GM12878 (cell line): Measurements from ENCODE around the gene LDLRAP1. TPM values are rescaled to one million over a fixed set of nuclear protein-coding genes. Genes with fewer than 3 reads are reported as not detected.

Source experiments
- ATAC-seq: fragments of 200-7000 bp; cut with Tn5 transposase; 3 replicates; pipeline ENCODE4 v1.9.1; 2020; ENCODE audit warnings: mild to moderate bottlenecking, moderate library complexity
- BruUV-seq: library from RNA; stranded (reverse); fragments of 400-500 nt; replicated peaks from 2 replicates; lab custom pipeline; 2021; lab: Mats Ljungman, UMichigan
- CTCF ChIA-PET: fragments of 300-600 bp; sonication (Branson Sonifier 250); formaldehyde crosslinking; extraction: SDS; loops from one replicate; lab custom pipeline; 2021; ENCODE audit warnings: inconsistent platforms; lab: Yijun Ruan, JAX
- POLR2A ChIA-PET: fragments of 350-600 bp; formaldehyde crosslinking; extraction: SDS; loops from one replicate; lab custom pipeline; 2021; ENCODE audit warnings: inconsistent platforms; lab: Charles Lee
- RAD21 ChIA-PET: fragments of 300-600 bp; sonication (Branson Sonifier 250); formaldehyde crosslinking; loops from one replicate; lab custom pipeline; 2023; ENCODE audit warnings: antibody characterized with exemption; ENCODE audit not compliant: unreplicated experiment; lab: Charles Lee
- SMC1A ChIA-PET: fragments of 300-600 bp; sonication (Branson Sonifier 250); formaldehyde crosslinking; loops from one replicate; lab custom pipeline; 2023; ENCODE audit not compliant: unreplicated experiment, uncharacterized antibody; lab: Charles Lee
- DNase-seq: peaks from one replicate; pipeline ENCODE4 v3.0.0-alpha.2; 2011; ENCODE audit warnings: low read depth, low spot score
- FAIRE-seq: peaks from 3 replicates; lab custom pipeline; 2011; peaks lifted over from hg19 to GRCh38; lab: Jason Lieb, UNC
- H2AFZ ChIP-seq: 2 replicates; pipeline ENCODE4 v1.6.0; 2011; ENCODE audit warnings: low read depth, low read length, control low read depth; ENCODE audit not compliant: control insufficient read depth
- H3K27ac ChIP-seq: 2 replicates; pipeline ENCODE4 v1.5.1; 2011; ENCODE audit warnings: control low read depth; ENCODE audit not compliant: control insufficient read depth, insufficient read depth
- H3K27me3 ChIP-seq, 2 experiments: replicated peaks in 1 of 2; 2 replicates each; pipeline versions ENCODE4 v1.6.0 to v1.6.1; 2011; ENCODE audit warnings: low read length in 1 of 2; ENCODE audit not compliant: control insufficient read depth in 2 of 2, insufficient read depth in 2 of 2
- H3K36me3 ChIP-seq, 2 experiments: 2 replicates each; pipeline ENCODE4 v1.5.1; 2011; ENCODE audit warnings: low read length in 1 of 2; ENCODE audit not compliant: control insufficient read depth in 2 of 2, insufficient read depth in 2 of 2
- H3K4me1 ChIP-seq: 2 replicates; pipeline ENCODE4 v1.6.1; 2011; ENCODE audit warnings: mild to moderate bottlenecking, low read length, moderate library complexity, mixed read lengths; ENCODE audit not compliant: control insufficient read depth, insufficient read depth
- H3K4me2 ChIP-seq: 2 replicates; pipeline ENCODE4 v1.6.0; 2011; ENCODE audit warnings: control low read depth; ENCODE audit not compliant: control insufficient read depth, insufficient read depth
- H3K4me3 ChIP-seq: fragments of 200-600 bp; sonication (generic); 2 replicates; pipeline ENCODE4 v1.5.1; 2016
- H3K79me2 ChIP-seq: 2 replicates; pipeline ENCODE4 v1.6.0; 2011; ENCODE audit warnings: low read length; ENCODE audit not compliant: control insufficient read depth, insufficient read depth
- H3K9ac ChIP-seq: 2 replicates; pipeline ENCODE4 v1.8.0; 2011; ENCODE audit warnings: low read length, control low read depth, mixed read lengths; ENCODE audit not compliant: control insufficient read depth, insufficient read depth
- H3K9me3 ChIP-seq: replicated peaks from 3 replicates; pipeline ENCODE4 v1.5.1; 2011; ENCODE audit warnings: mild to moderate bottlenecking, low read length; ENCODE audit not compliant: control insufficient read depth, insufficient read depth
- H4K20me1 ChIP-seq: 2 replicates; pipeline ENCODE4 v1.6.0; 2011; ENCODE audit not compliant: control insufficient read depth, insufficient read depth
- ASH2L ChIP-seq: fragments of 300-600, 200-600 bp; sonication (generic); IDR thresholded peaks from 2 replicates; pipeline ENCODE4 v1.6.1; 2017; ENCODE audit warnings: low read depth, mild to moderate bottlenecking, borderline replicate concordance
- BCL11A ChIP-seq: IDR thresholded peaks from 2 replicates; pipeline ENCODE4 v1.6.1; 2011; ENCODE audit warnings: low read depth, low read length
- BRCA1 ChIP-seq: IDR thresholded peaks from 2 replicates; pipeline ENCODE4 v1.6.1; 2011; ENCODE audit warnings: low read depth, low read length, improper control_type of control experiment
- CHD2 ChIP-seq: IDR thresholded peaks from 2 replicates; pipeline ENCODE4 v1.6.1; 2011; ENCODE audit warnings: low read depth, low read length, improper control_type of control experiment, borderline replicate concordance
- EGR1 ChIP-seq, 2 experiments: IDR thresholded peaks; 1 replicate in 1 of 2; 2 replicates in 1 of 2; pipeline ENCODE4 v1.6.1; 2011 to 2012; ENCODE audit warnings: low read depth in 2 of 2, low read length in 2 of 2, borderline replicate concordance in 1 of 2, mild to moderate bottlenecking in 1 of 2, moderate library complexity in 1 of 2
- FOXK2 ChIP-seq: fragments of 450-650 bp; IDR thresholded peaks from 2 replicates; pipeline ENCODE4 v1.6.1; 2017; ENCODE audit warnings: mild to moderate bottlenecking, moderate library complexity
- HDAC2 ChIP-seq: fragments of 200-600 bp; sonication (generic); IDR thresholded peaks from 2 replicates; pipeline ENCODE4 v1.6.1; 2017
- HDGF ChIP-seq: fragments of 450-650 bp; IDR thresholded peaks from 2 replicates; pipeline ENCODE4 v1.6.1; 2016; ENCODE audit warnings: antibody characterized with exemption
- IKZF1 ChIP-seq: fragments of 450-650 bp; conservative IDR thresholded peaks from 2 replicates; pipeline ENCODE4 v1.6.1; 2017; ENCODE audit warnings: antibody characterized with exemption, mild to moderate bottlenecking
- MEF2A ChIP-seq: IDR thresholded peaks from 2 replicates; pipeline ENCODE4 v1.6.1; 2011; ENCODE audit warnings: low read depth, mild to moderate bottlenecking, low read length, moderate library complexity; ENCODE audit not compliant: insufficient read depth
- NFYA ChIP-seq: IDR thresholded peaks from 2 replicates; pipeline ENCODE4 v1.6.1; 2011; ENCODE audit warnings: low read depth, mild to moderate bottlenecking, low read length, improper control_type of control experiment, borderline replicate concordance
- NR2C1 ChIP-seq: fragments of 450-650 bp; IDR thresholded peaks from 2 replicates; pipeline ENCODE4 v1.6.1; 2017; ENCODE audit warnings: antibody characterized with exemption, mild to moderate bottlenecking, moderate library complexity
- POLR2A ChIP-seq: IDR thresholded peaks from 2 replicates; pipeline ENCODE4 v1.6.1; 2011; ENCODE audit warnings: low read depth, mild to moderate bottlenecking, low read length
- RBBP5 ChIP-seq: fragments of 200-600 bp; sonication (generic); conservative IDR thresholded peaks from 2 replicates; pipeline ENCODE4 v1.6.1; 2016
- RFX5 ChIP-seq: IDR thresholded peaks from 2 replicates; pipeline ENCODE4 v1.6.1; 2011; ENCODE audit warnings: low read depth, low read length, improper control_type of control experiment
- RUNX3 ChIP-seq: IDR thresholded peaks from 2 replicates; pipeline ENCODE4 v1.6.1; 2012; ENCODE audit warnings: low read length, inconsistent platforms
- SIN3A ChIP-seq: IDR thresholded peaks from 2 replicates; pipeline ENCODE4 v1.6.1; 2012; ENCODE audit warnings: low read depth, low read length, improper control_type of control experiment
- SMAD1 ChIP-seq: fragments of 450-650 bp; IDR thresholded peaks from 2 replicates; pipeline ENCODE4 v1.6.1; 2018; ENCODE audit warnings: mild to moderate bottlenecking, low read depth; ENCODE audit not compliant: partially characterized antibody
- TCF12 ChIP-seq: IDR thresholded peaks from 2 replicates; pipeline ENCODE4 v1.6.1; 2011; ENCODE audit warnings: low read depth, mild to moderate bottlenecking, low read length
- WGBS: methylation state at CpG from one replicate; pipeline ENCODE4 v1.1.6; 2016; ENCODE audit warnings: low lambda C conversion rate; ENCODE audit not compliant: insufficient replicate concordance, insufficient coverage; ENCODE audit errors: missing lambda C conversion rate; 5-methylcytosine and 5-hydroxymethylcytosine counted together
- in situ Hi-C: fragments of 300-500 bp; cut with MboI; formaldehyde crosslinking; loops from 9 replicates; pipeline ENCODE4 v1.14.3; 2018; ENCODE audit warnings: mixed read lengths
- intact Hi-C: fragments of 100-400 bp; cut with micrococcal nuclease; formaldehyde crosslinking; loops from one replicate; pipeline ENCODE4 v1.14.2; 2022; ENCODE audit not compliant: unreplicated experiment
- polyA plus RNA-seq, 11 experiments: library from polyadenylated mRNA; depleted of rRNA in 4 of 11; unstranded in 6 of 11; stranded (reverse) in 5 of 11; fragments of >200 nt; fragmentation: Nextera tagmentation in 4 of 11; fragmentation: Illumina TruSeq in 1 of 11; extraction: Ambion mirVana in 4 of 11; extraction: Trizol in 1 of 11; gene quantifications; 1 replicate in 1 of 11; 2 replicates in 10 of 11; pipeline versions ENCODE4 v1.2.1 to v1.2.3, GENCODE V29; 2011 to 2016; ENCODE audit warnings: inconsistent platforms in 2 of 11, missing spikeins in 2 of 11, low read depth in 1 of 11
- total RNA-seq, 4 experiments: library from RNA; depleted of rRNA in 3 of 4; stranded (reverse); fragments of >200 nt in 3 of 4; fragmentation: Illumina TruSeq in 1 of 4; extraction: Trizol in 1 of 4; gene quantifications; 2 replicates each; pipeline versions ENCODE4 v1.2.1 to v1.2.3, GENCODE V29; 2013 to 2021
- TF ChIP-seq, protein P1 (sequence below): fragments of 450-650 bp; IDR thresholded peaks from 2 replicates; pipeline ENCODE4 v1.6.1; 2017; ENCODE audit warnings: mild to moderate bottlenecking, low read depth, inconsistent platforms; ENCODE audit not compliant: poor library complexity, severe bottlenecking

Gene LDLRAP1
- total and polyA plus RNA-seq, 10 of the 15 experiments (the other 5 are each of a cell fraction or from before 2014, with no cell fraction given), result 0.43 to 37.6 (median 22.0) TPM

DNA sequence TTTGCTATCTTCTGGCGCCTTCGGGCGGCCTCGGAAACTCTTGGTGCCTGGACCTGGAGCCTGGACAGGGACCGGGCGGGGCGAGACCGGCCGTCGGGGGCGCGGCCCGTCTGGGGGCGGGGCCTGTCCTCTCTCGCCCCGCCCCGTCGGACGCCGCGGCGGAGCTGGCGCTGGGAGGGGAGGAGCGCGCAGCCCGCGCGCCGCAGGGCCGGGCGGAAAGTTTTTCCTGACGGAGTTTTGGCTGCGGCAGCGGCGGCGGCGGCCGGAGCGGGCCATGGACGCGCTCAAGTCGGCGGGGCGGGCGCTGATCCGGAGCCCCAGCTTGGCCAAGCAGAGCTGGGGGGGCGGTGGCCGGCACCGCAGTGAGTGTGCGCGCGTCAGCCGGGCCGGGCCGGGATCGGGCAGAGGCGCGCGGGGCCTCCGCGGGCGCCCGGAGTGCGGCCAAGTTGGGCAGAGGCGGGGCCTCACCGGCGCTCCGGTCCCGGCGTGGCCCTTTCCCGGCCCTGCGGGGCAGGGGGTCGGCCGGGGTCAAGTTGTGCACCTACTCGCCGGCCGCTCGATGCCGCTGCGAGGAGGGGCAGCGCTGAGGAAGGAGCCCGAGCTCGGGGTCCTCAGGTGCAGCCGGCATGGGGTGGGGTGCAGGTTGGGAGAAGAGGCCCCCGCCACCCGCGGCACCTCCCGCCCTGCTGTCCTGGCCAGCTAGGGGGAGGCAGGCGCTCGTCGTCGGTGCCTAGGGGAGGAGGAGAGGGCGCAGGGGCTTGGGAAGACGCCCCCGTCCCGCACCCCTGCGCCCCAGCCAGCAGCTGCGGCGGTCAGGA lies at the start of gene LDLRAP1 (continued):
- no peak for TF ChIP-seq CHD2
- no peak for TF ChIP-seq TCF12
- peak; percentile 87 for TF ChIP-seq IKZF1
- no peak for TF ChIP-seq SMAD1
- TF ChIP-seq ASH2L, result no peak
- TF ChIP-seq NFYA, result no peak
- peak in 1 of 2 experiments; percentile 2; a peak in 1 of 3 replicates for TF ChIP-seq EGR1 (IDR thresholded peaks at IDR 0.05; ENCODE audit: borderline replicate concordance in 1 of 2, low read depth in 2 of 2, low read length in 2 of 2)
- TF ChIP-seq HDGF, result no peak
- no peak for TF ChIP-seq RFX5
- no peak for TF ChIP-seq RUNX3

DNA sequence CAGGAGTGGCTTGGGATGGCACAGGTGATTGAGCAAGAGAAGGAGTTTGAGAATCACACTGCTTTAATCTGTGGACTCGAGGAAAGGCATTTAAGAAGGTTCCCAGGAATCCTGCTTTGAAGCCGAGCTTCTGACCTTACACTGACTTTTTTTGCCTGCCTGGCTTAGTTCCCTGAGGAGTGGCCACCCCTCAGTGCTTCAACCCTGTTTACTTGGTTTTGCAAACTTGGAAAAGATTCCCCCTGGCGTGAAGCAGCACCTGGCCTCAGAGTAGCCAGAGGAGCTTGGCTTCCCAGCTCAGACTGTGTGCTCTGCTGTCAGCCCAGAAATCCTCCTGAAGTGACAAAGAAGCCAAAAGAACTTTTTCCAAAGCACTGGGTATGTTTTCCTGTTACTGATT lies 48.5 kb upstream of the LDLRAP1 start:
- H3K9ac ChIP-seq, result no peak overlapping the region
- no peak for FAIRE-seq

More for the DNA sequence above, 48.5 kb upstream of the LDLRAP1 start:
- no peaks in the 10 kb centered on the region for H4K20me1 ChIP-seq
- no TSS peak for BruUV-seq
- ATAC-seq (no peak), DNase-seq (no peak)
- intact Hi-C loops, result no loop called here
- no peak overlapping the region for H3K27ac ChIP-seq
- H3K9me3 ChIP-seq, result no peaks in the 10 kb centered on the region
- ChIA-PET RAD21 (interaction anchor here (0.7 kb wide), 1 partner anchor 25 kb away, joined by 3 read pairs; no protein-coding TSS in a partner anchor), CTCF (interaction anchor here (0.8 kb wide), 1 partner anchor 315 kb away, joined by 3 read pairs; no protein-coding TSS in a partner anchor), POLR2A (no interaction called here), SMC1A (no interaction called here)
- H3K4me3 ChIP-seq, result no peak overlapping the region
- in situ Hi-C loops, result no loop called here
- no peaks in the 10 kb centered on the region for H3K79me2 ChIP-seq
- no peaks in the 10 kb centered on the region for H3K4me1 ChIP-seq
- H2AFZ ChIP-seq, result no peak overlapping the region
- 72% methylated on average over 3 of the region's 3 CpGs for WGBS
- H3K27me3 ChIP-seq, result no peaks in the 10 kb centered on the region
- peaks cover 5 to 17% of the 10 kb centered on the region in 2 experiments for H3K36me3 ChIP-seq
- TF ChIP-seq POLR2A (no peak), RBBP5 (no peak), HDAC2 (no peak), BRCA1 (no peak), BCL11A (no peak), FOXK2 (no peak), MEF2A (no peak), SIN3A (no peak), NR2C1 (no peak)
- TF ChIP-seq, protein P1, sequence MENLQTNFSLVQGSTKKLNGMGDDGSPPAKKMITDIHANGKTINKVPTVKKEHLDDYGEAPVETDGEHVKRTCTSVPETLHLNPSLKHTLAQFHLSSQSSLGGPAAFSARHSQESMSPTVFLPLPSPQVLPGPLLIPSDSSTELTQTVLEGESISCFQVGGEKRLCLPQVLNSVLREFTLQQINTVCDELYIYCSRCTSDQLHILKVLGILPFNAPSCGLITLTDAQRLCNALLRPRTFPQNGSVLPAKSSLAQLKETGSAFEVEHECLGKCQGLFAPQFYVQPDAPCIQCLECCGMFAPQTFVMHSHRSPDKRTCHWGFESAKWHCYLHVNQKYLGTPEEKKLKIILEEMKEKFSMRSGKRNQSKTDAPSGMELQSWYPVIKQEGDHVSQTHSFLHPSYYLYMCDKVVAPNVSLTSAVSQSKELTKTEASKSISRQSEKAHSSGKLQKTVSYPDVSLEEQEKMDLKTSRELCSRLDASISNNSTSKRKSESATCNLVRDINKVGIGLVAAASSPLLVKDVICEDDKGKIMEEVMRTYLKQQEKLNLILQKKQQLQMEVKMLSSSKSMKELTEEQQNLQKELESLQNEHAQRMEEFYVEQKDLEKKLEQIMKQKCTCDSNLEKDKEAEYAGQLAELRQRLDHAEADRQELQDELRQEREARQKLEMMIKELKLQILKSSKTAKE, result no peak
- TF ChIP-seq, all 136 proteins: peak for 0
- no peak overlapping the region for H3K4me2 ChIP-seq
